ENCODE data around the gene SLC47A2. TPM values are rescaled to one million over a fixed set of nuclear protein-coding genes. Genes with fewer than 3 reads are reported as not detected.

SLC47A2 gene
- total RNA-seq, 2 donors from 2014 or later, result not detected

- 92% methylated on average over 4 of the region's 4 CpGs for WGBS
- DNase-seq (ENCODE audit: low spot score), result no peak
- intact Hi-C loops (cut with DNase I), result no loop called here
- Histone ChIP-seq H3K27ac (peak overlapping the region; percentile 26 to 67), H3K4me3 (no peak overlapping the region), H3K4me1 (replicated peaks) (peaks cover 19% of the 10 kb centered on the region), H3K36me3 (peaks cover 0 to 7% of the 10 kb centered on the region in 2 donors), H3K27me3 (replicated peaks; ENCODE audit: insufficient read depth) (no peaks in the 10 kb centered on the region), H3K9me3 (no peaks in the 10 kb centered on the region)
- TF ChIP-seq POLR2AphosphoS5 (IDR thresholded peaks at IDR 0.05), result no peak
Measured at GRCh38 chr17:19656336-19656735, 60.0 kb downstream of the SLC47A2 start.

DNA sequence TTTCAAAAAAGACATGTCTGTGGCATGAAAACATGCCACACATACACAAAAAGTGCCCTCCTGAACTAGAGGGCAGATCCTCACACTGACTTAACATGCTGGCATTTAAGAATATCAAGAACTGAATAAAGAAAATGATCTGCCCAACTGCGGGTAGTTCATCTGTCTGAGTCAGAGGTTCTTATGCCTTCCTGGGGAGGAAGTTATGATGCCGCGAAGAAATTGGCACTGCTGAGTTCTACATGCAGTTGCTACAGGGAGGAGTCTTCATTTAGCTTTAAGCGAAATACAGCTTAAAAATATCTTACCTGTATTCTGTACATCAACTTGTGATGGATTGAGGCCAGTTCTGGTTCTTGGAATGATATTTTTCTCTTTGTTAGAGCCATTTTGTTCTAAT, 61.5 kb downstream of the SLC47A2 start:
- no peak for DNase-seq (ENCODE audit: low spot score)
- 98% methylated on average over 4 of the region's 4 CpGs for WGBS

DNA sequence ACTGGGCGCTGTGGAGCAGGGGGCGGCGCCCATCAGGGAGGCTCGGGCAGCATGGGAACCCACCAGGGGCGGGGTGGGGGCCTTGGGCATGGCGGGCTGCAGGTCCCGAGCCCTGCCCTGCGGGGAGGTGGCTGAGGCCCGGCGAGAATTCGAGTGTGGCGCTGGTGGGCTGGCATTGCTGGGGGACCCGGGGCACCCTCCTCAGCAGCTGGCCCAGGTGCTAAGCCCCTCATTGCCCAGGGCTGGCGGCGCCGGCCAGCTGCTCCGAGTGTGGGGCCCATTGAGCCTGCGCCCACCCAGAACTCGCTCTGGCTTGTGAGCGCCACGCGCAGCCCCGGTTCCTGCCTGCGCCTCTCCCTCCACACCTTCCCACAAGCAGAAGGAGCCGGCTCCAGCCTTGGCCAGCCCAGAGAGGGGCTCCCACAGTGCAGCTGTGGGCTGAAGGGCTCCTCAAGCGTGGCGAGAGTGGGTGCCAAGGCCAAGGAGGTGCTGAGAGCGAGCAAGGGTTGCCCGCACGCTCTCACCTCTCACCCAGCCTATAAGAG, 62.0 kb downstream of the SLC47A2 start:
- Histone ChIP-seq H3K36me3 (peaks cover 0 to 7% of the 10 kb centered on the region in 2 donors), H3K4me3 (no peak overlapping the region)
- intact Hi-C loops (cut with DNase I), result loop anchor here (5.0 kb wide), 1 partner anchor 142 kb away; no protein-coding TSS in a partner anchor

More for the DNA sequence above, 61.5 kb downstream of the SLC47A2 start:
- peaks cover 0 to 7% of the 10 kb centered on the region in 2 donors for H3K36me3 ChIP-seq
- TF ChIP-seq, protein P1, sequence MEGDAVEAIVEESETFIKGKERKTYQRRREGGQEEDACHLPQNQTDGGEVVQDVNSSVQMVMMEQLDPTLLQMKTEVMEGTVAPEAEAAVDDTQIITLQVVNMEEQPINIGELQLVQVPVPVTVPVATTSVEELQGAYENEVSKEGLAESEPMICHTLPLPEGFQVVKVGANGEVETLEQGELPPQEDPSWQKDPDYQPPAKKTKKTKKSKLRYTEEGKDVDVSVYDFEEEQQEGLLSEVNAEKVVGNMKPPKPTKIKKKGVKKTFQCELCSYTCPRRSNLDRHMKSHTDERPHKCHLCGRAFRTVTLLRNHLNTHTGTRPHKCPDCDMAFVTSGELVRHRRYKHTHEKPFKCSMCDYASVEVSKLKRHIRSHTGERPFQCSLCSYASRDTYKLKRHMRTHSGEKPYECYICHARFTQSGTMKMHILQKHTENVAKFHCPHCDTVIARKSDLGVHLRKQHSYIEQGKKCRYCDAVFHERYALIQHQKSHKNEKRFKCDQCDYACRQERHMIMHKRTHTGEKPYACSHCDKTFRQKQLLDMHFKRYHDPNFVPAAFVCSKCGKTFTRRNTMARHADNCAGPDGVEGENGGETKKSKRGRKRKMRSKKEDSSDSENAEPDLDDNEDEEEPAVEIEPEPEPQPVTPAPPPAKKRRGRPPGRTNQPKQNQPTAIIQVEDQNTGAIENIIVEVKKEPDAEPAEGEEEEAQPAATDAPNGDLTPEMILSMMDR (IDR thresholded peaks at IDR 0.05), result no peak
- no peak for TF ChIP-seq POLR2A (IDR thresholded peaks at IDR 0.05)
- TF ChIP-seq POLR2AphosphoS5 (IDR thresholded peaks at IDR 0.05), result no peak
- intact Hi-C loops (cut with DNase I), result loop anchor here (5.0 kb wide), 1 partner anchor 143 kb away; no protein-coding TSS in a partner anchor
- H3K4me3 ChIP-seq, result no peak overlapping the region
- H3K27me3 ChIP-seq (replicated peaks; ENCODE audit: insufficient read depth), result no peaks in the 10 kb centered on the region
- H3K4me1 ChIP-seq (replicated peaks), result peaks cover 14% of the 10 kb centered on the region
- H3K9me3 ChIP-seq, result no peaks in the 10 kb centered on the region
- no peak overlapping the region for H3K27ac ChIP-seq

DNA sequence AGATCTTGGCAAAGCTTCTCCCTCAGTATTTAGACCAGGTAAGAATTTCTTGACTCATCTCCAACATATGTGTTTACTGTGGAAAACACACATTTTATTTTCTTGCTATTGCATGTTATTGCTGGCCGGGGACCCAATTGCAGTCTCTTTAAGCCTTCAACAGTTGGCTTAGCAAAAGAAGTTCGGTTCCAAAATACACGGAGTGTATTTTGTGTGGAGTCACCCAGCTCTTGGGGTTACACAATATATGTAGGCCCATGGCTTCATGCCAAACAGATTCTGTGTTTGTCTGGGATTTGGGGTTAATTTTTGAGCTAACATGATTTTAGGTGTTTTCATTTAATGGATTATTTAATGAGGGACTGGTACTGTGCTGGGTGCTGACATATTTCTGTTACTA, 63.8 kb downstream of the SLC47A2 start:
- TF ChIP-seq POLR2AphosphoS5 (IDR thresholded peaks at IDR 0.05), result peak; percentile 88
- TF ChIP-seq POLR2A (IDR thresholded peaks at IDR 0.05), result no peak
- intact Hi-C loops (cut with DNase I), result loop anchor here (5.0 kb wide), 1 partner anchor 140 kb away; no protein-coding TSS in a partner anchor
- H3K9me3 ChIP-seq, result no peaks in the 10 kb centered on the region
- DNase-seq (ENCODE audit: low spot score), result peak; percentile 82
- peaks cover 0 to 7% of the 10 kb centered on the region in 2 donors for H3K36me3 ChIP-seq
- no peak overlapping the region for H3K4me3 ChIP-seq
- 26% methylated on average over 3 of the region's 3 CpGs for WGBS
- no peaks in the 10 kb centered on the region for H3K27me3 ChIP-seq (replicated peaks; ENCODE audit: insufficient read depth)
- H3K27ac ChIP-seq, result peak overlapping the region; percentile 61 to 97
- peaks cover 16% of the 10 kb centered on the region for H3K4me1 ChIP-seq (replicated peaks)

More for the DNA sequence above, 62.0 kb downstream of the SLC47A2 start:
- DNase-seq (ENCODE audit: low spot score), result no peak
- no peak overlapping the region for H3K27ac ChIP-seq
- H3K4me1 ChIP-seq (replicated peaks), result peaks cover 14% of the 10 kb centered on the region
- no peaks in the 10 kb centered on the region for H3K9me3 ChIP-seq
- WGBS, result 98% methylated on average over 24 of the region's 30 CpGs
- H3K27me3 ChIP-seq (replicated peaks; ENCODE audit: insufficient read depth), result no peaks in the 10 kb centered on the region
- TF ChIP-seq POLR2AphosphoS5 (IDR thresholded peaks at IDR 0.05) (no peak), POLR2A (IDR thresholded peaks at IDR 0.05) (no peak)
- TF ChIP-seq, protein P1 (IDR thresholded peaks at IDR 0.05), result no peak

GRCh38 chr17:19651451-19652238, 64.7 kb downstream of the SLC47A2 start:
- TF ChIP-seq, protein P1 (IDR thresholded peaks at IDR 0.05), result no peak
- TF ChIP-seq POLR2AphosphoS5 (IDR thresholded peaks at IDR 0.05) (no peak), POLR2A (IDR thresholded peaks at IDR 0.05) (no peak)
- intact Hi-C loops (cut with DNase I), result loop anchor here (5.0 kb wide), 1 partner anchor 139 kb away; no protein-coding TSS in a partner anchor
- no peaks in the 10 kb centered on the region for H3K27me3 ChIP-seq (replicated peaks; ENCODE audit: insufficient read depth)
- no peak for DNase-seq (ENCODE audit: low spot score)
- no peaks in the 10 kb centered on the region for H3K9me3 ChIP-seq
- H3K36me3 ChIP-seq, result peaks cover 0 to 7% of the 10 kb centered on the region in 2 donors
- H3K4me1 ChIP-seq (replicated peaks), result peaks cover 20% of the 10 kb centered on the region
- H3K4me3 ChIP-seq, result peak overlapping the region; percentile 69 to 71
- peak overlapping the region; percentile 61 to 97 for H3K27ac ChIP-seq
- 58% methylated on average over 5 of the region's 5 CpGs for WGBS
